Activated CD4-positive, CD25-positive, alpha-beta regulatory T cell treated with anti-CD3 and anti-CD28 coated beads, Interleukin-2, amount 50 U/mL, for 16 hours (primary cell): ENCODE results near the gene SRBD1.

Experiments
- DNase-seq: peaks from one replicate; pipeline ENCODE4 v3.0.0-alpha.2; 2020; ENCODE audit warnings: low read depth, low spot score

SRBD1 gene, protein sequence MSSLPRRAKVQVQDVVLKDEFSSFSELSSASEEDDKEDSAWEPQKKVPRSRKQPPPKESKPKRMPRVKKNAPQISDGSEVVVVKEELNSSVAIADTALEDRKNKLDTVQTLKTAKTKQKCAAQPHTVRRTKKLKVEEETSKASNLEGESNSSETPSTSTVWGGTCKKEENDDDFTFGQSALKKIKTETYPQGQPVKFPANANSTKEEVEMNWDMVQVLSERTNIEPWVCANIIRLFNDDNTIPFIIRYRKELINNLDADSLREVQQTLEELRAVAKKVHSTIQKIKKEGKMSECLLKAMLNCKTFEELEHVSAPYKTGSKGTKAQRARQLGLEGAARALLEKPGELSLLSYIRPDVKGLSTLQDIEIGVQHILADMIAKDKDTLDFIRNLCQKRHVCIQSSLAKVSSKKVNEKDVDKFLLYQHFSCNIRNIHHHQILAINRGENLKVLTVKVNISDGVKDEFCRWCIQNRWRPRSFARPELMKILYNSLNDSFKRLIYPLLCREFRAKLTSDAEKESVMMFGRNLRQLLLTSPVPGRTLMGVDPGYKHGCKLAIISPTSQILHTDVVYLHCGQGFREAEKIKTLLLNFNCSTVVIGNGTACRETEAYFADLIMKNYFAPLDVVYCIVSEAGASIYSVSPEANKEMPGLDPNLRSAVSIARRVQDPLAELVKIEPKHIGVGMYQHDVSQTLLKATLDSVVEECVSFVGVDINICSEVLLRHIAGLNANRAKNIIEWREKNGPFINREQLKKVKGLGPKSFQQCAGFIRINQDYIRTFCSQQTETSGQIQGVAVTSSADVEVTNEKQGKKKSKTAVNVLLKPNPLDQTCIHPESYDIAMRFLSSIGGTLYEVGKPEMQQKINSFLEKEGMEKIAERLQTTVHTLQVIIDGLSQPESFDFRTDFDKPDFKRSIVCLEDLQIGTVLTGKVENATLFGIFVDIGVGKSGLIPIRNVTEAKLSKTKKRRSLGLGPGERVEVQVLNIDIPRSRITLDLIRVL

DNA sequence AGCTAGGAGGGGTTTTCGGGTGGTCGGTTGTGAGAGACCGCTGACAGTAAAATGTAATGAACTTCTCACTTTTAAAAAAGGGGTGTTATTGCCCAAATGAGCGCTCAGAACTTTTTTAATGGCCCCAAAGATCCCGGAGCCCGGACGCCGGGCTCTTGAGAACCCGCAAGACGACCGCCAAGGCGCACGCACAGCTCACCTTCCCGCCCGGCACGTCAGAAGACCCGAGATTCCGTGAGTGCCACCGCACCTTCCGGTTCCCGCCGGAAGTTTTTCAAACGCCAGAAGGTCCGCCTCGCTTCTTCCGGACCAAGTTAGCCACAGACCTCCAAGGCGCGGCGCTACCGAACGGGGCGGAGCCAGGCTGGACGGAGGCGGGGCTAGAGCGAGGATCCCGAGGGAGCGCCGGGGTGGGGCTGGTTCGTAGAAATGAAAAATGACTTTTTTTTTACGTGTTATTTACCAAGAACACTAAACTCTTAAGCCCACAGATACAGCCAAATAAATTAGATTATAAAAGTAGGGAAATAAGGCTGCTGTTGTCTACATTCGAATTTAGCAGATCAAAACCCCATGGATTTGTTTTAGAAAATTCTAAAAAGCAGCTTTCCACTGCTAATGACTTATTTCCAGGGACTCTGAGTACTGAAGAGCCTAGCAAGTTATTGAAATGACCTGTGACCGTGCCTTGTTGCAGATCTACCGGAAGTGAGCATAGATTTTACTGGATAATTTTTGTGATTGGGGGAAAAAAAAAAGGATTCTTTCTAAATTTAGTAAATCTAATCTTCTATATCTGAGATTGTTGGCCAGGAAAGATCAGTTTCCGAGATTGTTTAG, at the start of gene SRBD1:
SRBD1 (minus strand) TSS at position 248 of the 840 bp plus-strand sequence. CDS start 5,826 bp downstream, outside the sequence.
- DNase-seq, result peak; percentile 69

DNA sequence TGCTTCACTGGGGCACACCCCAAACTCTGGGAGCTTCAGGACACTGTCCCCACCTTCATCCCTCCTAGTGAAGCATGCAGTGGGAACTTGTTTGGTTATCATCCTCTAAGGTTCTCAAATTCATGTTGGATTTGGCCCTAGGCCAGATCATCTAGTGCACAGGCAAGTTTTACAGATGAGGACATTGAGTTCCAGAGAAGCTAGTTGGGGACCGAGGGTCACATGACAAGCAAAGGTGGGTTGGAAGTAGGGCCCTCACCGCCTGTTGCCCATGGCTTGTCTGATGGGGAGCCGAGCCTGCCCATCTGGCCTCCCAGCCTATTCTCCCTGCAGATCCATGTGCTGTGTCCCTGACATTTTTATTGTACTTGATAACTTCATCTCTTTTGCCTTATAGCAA, 43.2 kb upstream of the SRBD1 start:
- DNase-seq, result no peak

DNA sequence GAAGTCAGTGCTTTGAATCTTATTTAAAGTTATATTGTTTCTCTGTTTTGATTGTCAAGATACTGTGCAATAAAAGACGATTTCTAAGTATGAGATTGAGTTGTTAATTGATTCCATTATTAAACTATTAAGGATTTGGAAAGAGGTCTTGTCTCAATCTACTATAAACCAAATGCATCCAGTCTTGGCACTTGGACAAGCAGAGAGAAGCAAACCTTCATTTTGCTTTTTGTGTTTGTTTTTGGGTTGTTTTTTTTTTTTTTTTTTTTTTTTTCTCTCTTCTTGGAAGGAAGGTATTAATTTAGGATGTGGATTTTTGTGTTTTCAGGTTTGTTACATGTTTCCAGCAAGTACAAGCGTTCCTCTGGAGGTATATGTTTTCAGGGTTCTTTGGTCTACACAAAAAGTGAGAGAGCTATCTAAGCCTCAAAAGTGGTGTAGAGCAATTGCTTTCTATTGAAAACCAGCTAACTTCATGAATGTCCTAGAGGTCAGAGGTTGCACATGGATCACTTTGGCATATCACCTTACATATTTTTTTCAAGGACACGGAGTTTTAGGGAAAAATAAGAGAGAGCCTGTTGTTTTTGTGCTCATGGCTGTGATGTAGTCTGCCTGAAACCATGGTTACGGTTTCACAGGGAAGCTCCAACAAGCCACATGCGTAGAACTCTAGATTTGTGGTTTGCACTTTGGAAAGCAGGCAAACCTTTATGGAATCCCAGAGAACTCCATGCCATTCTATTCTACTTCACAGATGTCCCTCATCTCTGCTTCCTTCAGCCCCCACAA, 42.3 kb upstream of the SRBD1 start:
- DNase-seq, result no peak

DNA sequence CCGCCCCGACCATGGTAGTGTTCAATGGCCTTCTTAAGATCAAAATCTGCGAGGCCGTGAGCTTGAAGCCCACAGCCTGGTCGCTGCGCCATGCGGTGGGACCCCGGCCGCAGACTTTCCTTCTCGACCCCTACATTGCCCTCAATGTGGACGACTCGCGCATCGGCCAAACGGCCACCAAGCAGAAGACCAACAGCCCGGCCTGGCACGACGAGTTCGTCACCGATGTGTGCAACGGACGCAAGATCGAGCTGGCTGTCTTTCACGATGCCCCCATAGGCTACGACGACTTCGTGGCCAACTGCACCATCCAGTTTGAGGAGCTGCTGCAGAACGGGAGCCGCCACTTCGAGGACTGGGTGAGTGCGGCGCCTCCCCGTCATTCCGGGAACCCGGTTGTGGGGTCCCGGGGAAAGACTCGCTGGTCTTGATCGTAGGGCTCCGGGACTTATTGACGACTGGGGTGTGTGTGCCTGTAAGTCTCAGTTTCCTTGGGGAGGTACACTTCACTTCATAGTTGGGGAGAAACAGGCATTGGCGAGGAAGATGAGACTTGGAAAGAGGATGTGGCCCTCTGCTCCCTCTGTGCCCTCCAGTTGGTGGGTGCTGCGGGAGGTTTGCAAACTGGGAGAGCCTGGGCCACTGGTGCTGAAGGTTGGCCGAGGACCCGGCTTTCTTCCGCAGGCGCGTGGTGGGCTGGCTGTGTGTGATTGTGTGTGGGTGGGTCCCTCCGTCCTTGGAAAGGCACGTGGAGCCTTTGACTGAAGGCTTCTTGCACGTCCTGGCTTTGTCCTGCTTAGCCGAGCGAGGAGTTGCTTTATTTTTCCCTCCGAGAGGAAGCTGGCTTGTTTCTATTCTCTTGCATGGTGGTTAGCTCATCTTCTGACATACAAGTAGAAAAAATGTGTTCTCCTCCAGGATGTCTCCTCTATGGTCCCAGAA, 41.3 kb upstream of the SRBD1 start:
- no peak for DNase-seq

DNA sequence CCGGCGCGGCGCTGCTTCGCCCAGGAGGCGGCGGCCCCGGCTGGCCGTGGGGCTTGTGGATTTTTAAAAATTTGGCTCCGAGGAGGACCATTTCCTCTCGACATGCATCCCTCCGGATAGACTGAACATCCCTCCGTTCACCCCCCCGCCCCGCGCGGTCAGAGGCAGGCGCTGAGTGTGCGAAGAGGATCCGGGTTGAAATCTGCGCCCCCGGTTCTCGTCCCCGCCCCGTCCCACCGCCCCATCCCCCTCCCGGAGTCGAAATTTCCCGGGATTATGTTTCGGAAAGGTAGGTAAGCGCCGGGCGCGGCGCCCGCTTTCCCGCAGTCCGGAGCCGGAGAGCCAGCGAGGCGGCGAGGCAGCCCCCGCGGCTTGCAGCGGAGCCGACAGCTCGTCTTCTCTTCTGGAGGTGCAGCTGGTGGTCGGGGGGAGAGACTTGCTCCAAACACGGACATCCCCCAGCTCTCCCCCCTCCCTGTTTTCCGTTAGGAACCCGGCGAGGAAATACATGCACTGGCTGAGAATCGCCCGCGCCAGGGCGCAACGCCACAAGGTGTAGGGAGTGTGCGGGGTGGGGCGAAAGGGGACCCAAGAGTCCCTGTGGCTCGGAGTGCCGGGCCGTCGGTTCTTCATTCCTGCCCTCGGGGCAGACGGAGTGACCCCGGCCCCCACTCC, 40.5 kb upstream of the SRBD1 start, which contains the start of gene PRKCE:
PRKCE (plus strand) TSS at position 261 of the 675 bp plus-strand sequence.
- peak; percentile 35 for DNase-seq

DNA sequence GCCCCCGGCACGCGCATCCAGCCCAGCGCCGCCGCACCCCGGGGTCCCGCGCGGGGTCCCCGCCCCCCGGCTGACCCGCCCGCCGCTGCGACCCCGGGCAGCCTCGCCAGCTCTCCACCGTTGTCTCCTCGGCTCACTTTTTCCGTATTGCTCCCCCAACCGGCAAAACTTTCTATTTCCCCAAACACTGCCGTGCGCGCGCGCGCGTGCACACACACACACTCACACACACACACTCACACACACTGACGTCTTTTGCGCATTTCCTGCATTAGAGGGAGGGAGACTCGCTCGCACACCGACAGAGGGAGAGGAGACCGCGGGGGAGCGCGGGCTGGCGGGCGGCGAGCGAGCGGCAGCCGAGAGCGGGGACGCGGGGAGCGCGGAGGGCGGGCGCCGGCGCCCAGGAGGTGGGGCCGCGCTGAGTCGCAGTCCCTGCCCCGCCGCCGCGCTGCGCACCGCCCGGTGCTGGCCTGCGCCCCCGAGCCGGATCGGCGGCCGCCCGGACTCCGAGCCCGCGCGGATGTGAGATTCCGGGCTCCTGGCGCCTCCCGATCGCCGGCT, 39.9 kb upstream of the SRBD1 start:
- peak; percentile 89 for DNase-seq

DNA sequence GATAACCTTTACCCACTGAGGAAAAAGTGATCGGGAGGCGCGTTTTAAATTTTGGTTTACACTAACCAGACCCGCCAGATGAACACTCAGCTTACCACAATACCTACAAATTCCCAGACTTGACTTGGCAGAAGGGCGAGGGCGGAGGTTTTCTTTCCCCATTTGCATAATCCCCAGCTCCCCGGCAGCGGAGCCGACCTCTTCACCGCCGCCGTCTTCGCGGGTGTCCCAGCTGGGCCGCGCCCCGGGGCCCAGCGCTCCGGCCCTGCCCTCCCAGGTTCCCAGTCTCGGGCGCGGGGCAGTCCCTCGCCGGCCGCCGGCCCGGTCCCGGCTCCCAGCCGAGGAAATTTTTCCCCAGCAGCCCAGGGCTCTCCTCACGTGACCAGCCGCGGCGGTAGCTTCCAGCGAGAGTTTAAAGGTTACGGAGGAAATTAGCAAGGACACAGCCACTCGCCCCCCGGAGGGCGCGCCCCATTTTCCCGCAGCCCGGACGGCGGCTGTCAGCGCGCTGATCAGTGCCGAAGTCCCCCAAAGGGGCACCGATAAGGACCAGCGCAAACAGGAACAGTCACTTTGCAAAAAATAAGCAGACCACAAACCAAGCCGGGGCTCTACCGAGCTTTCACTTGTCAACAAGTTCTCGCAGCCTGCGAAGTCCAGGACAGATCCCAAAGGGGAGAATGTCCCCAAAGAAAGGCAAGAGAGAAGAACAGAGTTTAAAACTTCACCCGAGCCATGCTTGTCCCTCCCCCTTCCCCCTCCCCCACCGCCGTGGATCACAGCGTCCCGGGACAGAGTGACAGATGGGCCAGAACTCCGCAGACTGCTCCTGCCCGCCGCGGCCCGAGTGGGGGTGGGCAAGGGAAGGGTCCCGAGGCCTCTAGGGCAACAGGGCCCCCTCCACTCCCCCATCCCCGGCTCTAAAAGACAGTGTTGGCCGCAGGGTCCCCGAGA, 39.1 kb upstream of the SRBD1 start:
- no peak for DNase-seq

DNA sequence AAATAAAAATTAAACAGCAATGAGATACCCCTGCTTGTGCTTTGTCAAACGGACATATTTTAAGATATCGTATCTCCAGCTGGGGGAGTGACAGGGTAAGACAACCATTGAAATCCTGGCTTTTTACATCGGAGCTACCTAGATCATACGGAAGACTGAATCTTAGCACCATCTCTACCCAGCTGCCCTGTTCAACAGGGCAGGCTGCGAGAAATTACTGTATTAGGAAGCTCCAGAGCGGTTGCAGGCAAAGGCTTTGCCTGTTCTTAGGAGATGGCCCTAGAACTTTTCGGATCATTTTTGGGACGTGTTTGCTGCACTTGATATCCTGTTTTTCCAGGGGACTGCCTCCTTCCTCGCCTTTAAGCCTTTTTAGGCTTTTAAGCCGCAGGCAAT, 38.4 kb upstream of the SRBD1 start:
- DNase-seq, result no peak

DNA sequence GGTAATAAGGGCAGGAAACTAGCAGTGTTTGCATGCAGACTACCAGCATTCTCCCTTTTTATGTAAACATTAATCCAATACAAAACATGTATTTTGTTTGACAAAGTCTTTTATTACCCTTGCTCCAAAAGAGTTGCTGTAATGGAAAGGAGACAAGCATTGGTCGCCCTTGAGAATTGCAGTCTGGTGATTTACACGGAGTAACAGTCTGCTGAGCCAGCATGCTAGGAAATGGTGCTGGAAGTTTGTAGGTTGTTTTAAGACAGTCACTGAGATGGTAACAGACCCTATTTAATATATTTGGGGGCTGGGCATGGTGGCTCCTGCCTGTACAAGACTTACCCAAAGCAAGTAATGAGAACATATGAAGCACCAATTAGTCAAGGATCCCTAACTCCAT, 37.6 kb upstream of the SRBD1 start:
- no peak for DNase-seq

DNA sequence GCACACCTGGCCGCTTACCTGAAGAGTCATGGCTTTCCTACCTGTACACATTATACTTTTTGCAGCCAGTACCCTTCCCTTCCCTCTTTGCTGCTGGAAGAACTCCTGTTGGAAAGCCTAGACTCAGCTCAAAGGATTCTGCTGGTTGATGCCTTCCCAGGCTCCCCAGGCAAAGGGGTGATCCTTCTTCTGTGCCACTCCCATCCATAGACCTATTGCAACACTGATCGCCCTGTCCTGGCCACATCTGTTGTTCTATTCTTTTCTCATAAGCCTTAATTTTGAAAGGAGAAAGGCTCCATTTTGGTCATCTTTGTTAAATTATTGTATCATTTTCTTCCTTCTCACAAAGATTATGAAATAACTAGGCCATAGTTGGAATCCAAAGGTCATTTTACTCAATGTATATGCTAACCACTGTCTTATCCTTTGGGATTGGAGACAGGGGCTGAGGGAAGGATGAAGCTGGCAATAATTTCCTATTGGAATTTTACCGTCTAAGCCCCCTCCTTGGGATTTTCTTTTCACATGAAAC, 37.0 kb upstream of the SRBD1 start:
- DNase-seq, result no peak

DNA sequence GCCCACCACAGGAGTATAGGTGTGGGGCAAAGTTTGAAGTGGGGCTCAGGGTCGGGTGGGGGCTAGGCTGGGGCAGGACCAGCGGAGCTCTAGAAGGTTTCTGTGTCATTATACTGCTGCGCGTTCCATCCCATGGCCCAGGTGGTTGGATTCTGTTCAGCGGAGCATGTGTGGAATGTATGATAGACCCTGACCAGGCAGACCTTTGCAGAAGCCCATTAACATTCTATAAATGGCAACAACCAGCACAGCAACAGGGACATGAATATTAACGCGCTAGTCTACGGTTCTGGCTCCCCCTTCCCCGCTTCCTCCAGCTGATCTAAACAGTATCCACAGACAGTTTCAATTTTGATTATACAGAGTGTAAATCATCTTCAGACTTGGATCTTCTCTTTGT, 36.3 kb upstream of the SRBD1 start:
- DNase-seq, result no peak

DNA sequence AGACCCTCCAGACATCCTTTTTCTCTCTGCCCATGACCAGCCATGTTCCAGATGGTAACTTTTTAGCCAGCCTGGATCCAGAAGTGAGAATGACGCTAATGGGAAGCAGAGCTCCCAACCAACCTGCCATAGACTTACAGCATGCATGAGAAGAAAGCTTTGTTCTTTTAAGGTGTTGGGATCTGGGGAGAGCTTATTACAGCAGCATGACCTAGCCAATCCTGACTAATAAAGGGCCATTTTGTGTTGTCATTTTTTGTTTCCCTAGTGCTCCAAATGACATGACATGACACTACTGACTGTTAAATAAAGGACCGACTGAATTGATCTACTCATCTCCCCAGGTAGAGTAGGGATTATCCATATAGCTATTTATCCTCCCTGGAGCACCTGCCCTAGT, 35.2 kb upstream of the SRBD1 start:
- no peak for DNase-seq

DNA sequence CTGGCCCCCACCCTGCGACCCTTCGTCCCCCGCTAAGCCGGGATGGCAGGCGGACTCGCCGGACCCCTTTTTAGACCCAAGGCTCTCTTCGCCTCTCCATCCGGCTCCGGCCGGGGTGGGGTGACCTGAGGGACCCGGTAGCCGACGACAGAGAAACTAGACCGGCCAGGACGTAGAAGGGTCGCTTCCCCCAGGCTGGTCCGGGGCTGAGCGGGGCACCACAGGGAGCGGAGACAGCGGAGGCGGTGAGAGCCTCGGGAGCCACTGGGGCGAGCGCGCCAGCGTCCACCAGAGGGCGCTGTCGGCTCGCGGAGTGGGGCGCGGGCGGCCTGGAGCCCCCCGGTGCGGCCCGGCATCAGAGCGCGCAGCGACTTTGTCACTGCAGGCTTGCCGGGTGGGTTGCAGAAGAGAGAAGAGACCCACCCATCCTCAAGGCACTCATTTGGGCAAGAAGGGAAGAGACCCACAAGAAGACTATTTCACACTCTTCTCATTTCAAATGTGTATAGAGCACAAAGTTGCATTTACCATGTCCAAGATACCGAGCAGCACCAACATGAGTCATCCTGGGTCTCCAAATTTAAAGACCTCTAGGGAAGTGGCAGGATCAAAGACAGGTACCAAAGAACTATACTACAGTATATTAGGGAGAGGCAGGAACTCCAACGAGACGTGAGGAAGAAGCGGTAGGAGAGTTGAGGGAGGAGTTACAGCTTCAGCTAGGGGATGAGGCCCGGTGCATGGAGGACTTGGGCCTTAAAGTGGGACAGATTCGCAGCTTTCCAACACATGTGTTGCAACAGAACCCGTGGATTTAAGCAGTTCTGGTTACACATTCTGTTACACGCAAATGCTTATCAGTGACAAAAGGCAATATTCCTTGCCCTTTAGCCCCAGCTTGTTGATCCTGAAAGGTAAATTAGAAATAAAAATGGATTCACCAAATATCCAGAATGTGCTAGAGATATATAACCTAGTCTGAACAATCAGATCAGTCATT, 32.8 kb upstream of the SRBD1 start:
- peak; percentile 40 for DNase-seq

DNA sequence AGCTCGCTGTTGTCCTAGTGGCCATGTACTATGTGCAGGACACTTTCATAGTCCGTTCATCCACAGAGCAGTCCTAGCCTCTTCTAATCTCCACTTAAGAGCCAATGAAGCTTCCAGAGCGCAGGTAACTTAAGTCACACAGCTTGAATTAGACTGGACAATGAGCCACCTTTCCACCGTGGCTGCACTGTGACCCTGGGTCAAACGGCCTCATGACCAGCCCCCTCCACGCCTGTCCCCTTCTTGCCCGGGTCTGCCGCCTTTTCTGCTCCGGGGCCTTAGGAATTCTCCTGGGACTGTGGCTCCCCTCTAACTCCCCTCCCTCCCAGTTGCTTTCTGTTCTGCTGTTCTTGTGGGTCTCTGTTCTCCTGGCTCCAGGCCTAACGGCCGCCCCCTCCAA, 32.0 kb upstream of the SRBD1 start:
- no peak for DNase-seq

DNA sequence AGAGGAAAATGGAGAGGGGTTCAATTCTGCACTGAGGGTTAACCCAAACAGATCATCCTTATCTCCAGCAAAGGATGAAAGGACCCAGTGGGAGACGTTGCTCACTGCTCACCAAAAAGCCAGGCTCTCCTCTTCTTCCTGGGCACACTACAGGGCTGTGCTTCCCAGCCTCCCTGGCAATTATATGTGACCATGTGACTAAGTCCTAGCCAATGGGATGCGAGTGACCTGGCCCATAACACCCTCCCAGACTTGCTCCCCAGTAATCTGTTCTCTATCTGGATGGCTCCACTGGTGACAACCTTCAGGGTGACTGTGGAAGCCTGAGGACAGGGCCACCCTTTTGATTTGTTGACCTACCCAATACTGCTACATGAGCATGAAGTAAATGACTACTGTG, 29.5 kb upstream of the SRBD1 start:
- DNase-seq, result no peak

DNA sequence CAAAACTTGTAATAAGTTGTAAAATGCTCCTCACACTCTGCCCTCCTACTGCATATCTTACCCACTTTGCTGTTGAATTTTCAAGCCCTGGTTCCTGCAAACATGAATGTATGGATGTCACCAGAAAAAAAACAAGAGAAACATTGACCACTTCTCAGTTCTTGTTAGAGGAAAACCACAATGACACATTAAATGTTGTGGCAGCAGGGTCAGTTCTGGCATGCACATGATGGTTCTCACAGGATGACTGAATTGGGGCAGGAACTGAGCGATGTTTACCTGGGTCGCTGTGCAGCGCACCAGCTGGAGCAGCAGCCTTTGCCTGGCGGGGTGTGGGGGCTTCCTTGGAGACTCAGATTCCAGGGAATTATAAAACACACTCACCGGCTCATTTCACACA, 26.4 kb upstream of the SRBD1 start:
- DNase-seq, result no peak
